ENCODE data around the gene WDR48.

The WDR48 gene

GRCh38 chr3:39144748-39145380 is 93.0 kb downstream of the WDR48 start:
- Histone ChIP-seq H3K4me3 (ENCODE audit: low read length) (no peak overlapping the region), H2AFZ (ENCODE audit: low read depth, low read length) (no peak overlapping the region), H3K36me3 (ENCODE audit: insufficient read depth, low read length) (peaks cover 6% of the 10 kb centered on the region), H3K9me3 (ENCODE audit: low read length) (no peaks in the 10 kb centered on the region), H3K27me3 (ENCODE audit: insufficient read depth, low read length) (no peaks in the 10 kb centered on the region), H3K4me1 (ENCODE audit: insufficient read depth, low read length) (peaks cover 22% of the 10 kb centered on the region)

- no peak overlapping the region for H2AFZ ChIP-seq (ENCODE audit: low read depth, low read length)
- peaks cover 35% of the 10 kb centered on the region for H3K4me1 ChIP-seq (ENCODE audit: insufficient read depth, low read length)
- H3K27me3 ChIP-seq (ENCODE audit: insufficient read depth, low read length): no peaks in the 10 kb centered on the region
- H3K36me3 ChIP-seq (ENCODE audit: insufficient read depth, low read length): peaks cover 6% of the 10 kb centered on the region
- no peak overlapping the region for H3K4me3 ChIP-seq (ENCODE audit: low read length)
- H3K9me3 ChIP-seq (ENCODE audit: low read length): no peaks in the 10 kb centered on the region
Measured at GRCh38 chr3:39146083-39146501, 94.3 kb downstream of the WDR48 start.

Data from neuron (in vitro differentiated cells).